HG02970 (cell line): ENCODE results near the gene XIRP1.

Source experiments
- ATAC-seq: cut with Tn5 transposase; IDR thresholded peaks from one replicate; pipeline ENCODE4 v1.9.1; 2021; ENCODE audit warnings: mild to moderate bottlenecking, moderate library complexity, moderate number of reproducible peaks; ENCODE audit not compliant: unreplicated experiment, low FRiP score

The XIRP1 gene

DNA sequence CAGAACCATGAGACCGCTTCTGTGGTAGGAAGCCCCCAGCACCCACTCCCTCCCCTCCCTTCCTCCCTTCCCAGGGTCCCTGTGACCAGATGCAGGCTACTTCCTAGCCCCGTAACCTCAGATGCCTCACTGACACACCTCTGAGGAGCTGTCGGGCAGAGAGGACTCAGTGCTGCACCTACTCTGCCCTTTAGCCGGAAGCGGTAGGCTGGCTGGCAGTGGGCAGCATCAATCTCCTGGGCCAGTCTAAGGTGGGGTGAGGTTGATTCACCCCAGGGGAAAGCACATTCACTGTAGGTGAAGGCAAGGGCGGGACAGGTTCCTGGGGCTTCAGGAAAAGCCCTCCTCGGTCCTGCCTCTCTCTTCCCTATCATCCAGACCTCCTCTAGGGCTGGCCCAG is 58.1 kb downstream of the XIRP1 start:
- ATAC-seq, result no peak

- ATAC-seq, result no peak
Observed at GRCh38 chr3:39133822-39134221, 58.6 kb downstream of the XIRP1 start.
